OCI-LY7 (cell line): ENCODE data around the gene C3orf18. TPM values are rescaled to one million over a fixed set of nuclear protein-coding genes. Genes with fewer than 3 reads are reported as not detected.

ENCODE experiments used
- BruUV-seq: library from RNA; stranded (reverse); fragments of 400-500 nt; replicated peaks from 2 replicates; lab custom pipeline; 2021; lab: Mats Ljungman, UMichigan
- CTCF ChIA-PET: fragments of 300-600 bp; sonication (Branson Sonifier 250); formaldehyde crosslinking; loops from one replicate; lab custom pipeline; 2022; ENCODE audit warnings: antibody characterized with exemption; ENCODE audit not compliant: unreplicated experiment; lab: Charles Lee
- POLR2A ChIA-PET: fragments of 300-600 bp; sonication (Branson Sonifier 250); formaldehyde crosslinking; loops from one replicate; lab custom pipeline; 2022; ENCODE audit warnings: antibody characterized with exemption; lab: Charles Lee
- DNase-seq: peaks from one replicate; pipeline ENCODE4 v3.0.0-alpha.2; 2015; ENCODE audit warnings: low spot score
- H2AFZ ChIP-seq: fragments of 200-600 bp; sonication (generic), shearing (Covaris generic); 2 replicates; pipeline ENCODE4 v1.6.1; 2014; ENCODE audit warnings: mild to moderate bottlenecking, antibody characterized with exemption, low read length, moderate library complexity
- H3K27ac ChIP-seq: fragments of 200-600 bp; sonication (generic); 2 replicates; pipeline ENCODE4 v1.5.1; 2014; ENCODE audit warnings: mixed run types, low read depth, mild to moderate bottlenecking, moderate library complexity, low read length, inconsistent platforms; ENCODE audit not compliant: poor library complexity, severe bottlenecking
- H3K36me3 ChIP-seq: fragments of 200-600 bp; sonication (generic); 2 replicates; pipeline ENCODE4 v1.6.1; 2014; ENCODE audit warnings: mild to moderate bottlenecking, antibody characterized with exemption, low read length, moderate library complexity, mixed read lengths; ENCODE audit not compliant: insufficient read depth
- H3K4me1 ChIP-seq: fragments of 200-600 bp; sonication (generic); 2 replicates; pipeline ENCODE4 v1.5.1; 2014; ENCODE audit warnings: mild to moderate bottlenecking, low read length; ENCODE audit not compliant: insufficient read depth, poor library complexity, severe bottlenecking
- H3K4me2 ChIP-seq: fragments of 200-600 bp; sonication (generic); 2 replicates; pipeline ENCODE4 v1.6.1; 2014; ENCODE audit warnings: mild to moderate bottlenecking, low read length
- H3K4me3 ChIP-seq: fragments of 200-600 bp; sonication (generic); 2 replicates; pipeline ENCODE4 v1.5.1; 2014; ENCODE audit warnings: mild to moderate bottlenecking, low read depth, low read length; ENCODE audit not compliant: poor library complexity, severe bottlenecking
- H3K79me2 ChIP-seq: fragments of 200-600 bp; sonication (generic); 2 replicates; pipeline ENCODE4 v1.6.1; 2016; ENCODE audit warnings: low read depth, mild to moderate bottlenecking, low read length, moderate library complexity, mixed read lengths; ENCODE audit not compliant: insufficient read depth
- H3K9me2 ChIP-seq: fragments of 200-600 bp; sonication (generic); 2 replicates; pipeline ENCODE4 v1.6.1; 2016; ENCODE audit warnings: mild to moderate bottlenecking, low read length, mixed read lengths; ENCODE audit not compliant: insufficient read depth
- H3K9me3 ChIP-seq: fragments of 200-600 bp; sonication (generic); 2 replicates; pipeline ENCODE4 v1.6.1; 2014; ENCODE audit warnings: mild to moderate bottlenecking, mixed run types, low read length, mixed read lengths
- H4K20me1 ChIP-seq: fragments of 200-600 bp; sonication (generic); 2 replicates; pipeline ENCODE4 v1.6.1; 2014; ENCODE audit warnings: mild to moderate bottlenecking, antibody characterized with exemption, low read length, moderate library complexity, mixed read lengths; ENCODE audit not compliant: insufficient read depth
- EZH2phosphoT487 ChIP-seq: fragments of 200-600 bp; sonication (generic); IDR thresholded peaks from 2 replicates; pipeline ENCODE4 v1.6.1; 2018; ENCODE audit warnings: low read depth, borderline replicate concordance, mild to moderate bottlenecking, mixed run types, antibody characterized with exemption, low read length, moderate library complexity, mixed read lengths
- intact Hi-C: fragments of 100-400 bp; cut with micrococcal nuclease; formaldehyde crosslinking; loops from one replicate; pipeline ENCODE4 v1.10.0; 2022; ENCODE audit not compliant: unreplicated experiment
- total RNA-seq, 2 experiments: library from RNA; depleted of rRNA in 1 of 2; stranded (reverse); fragments of >200 nt in 1 of 2; shearing (Covaris generic) in 1 of 2; gene quantifications; 2 replicates each; pipeline ENCODE4 v1.2.3, GENCODE V29; 2014 to 2022
- TF ChIP-seq, protein P1 (sequence below): fragments of 200-600 bp; sonication (generic); conservative IDR thresholded peaks from 2 replicates; pipeline ENCODE4 v1.5.1; 2014; ENCODE audit warnings: mild to moderate bottlenecking, antibody characterized with exemption, low read length, moderate library complexity, mixed read lengths

The C3orf18 gene
- total RNA-seq, 2 experiments from 2014 or later: 8.0 to 9.5 TPM

DNA sequence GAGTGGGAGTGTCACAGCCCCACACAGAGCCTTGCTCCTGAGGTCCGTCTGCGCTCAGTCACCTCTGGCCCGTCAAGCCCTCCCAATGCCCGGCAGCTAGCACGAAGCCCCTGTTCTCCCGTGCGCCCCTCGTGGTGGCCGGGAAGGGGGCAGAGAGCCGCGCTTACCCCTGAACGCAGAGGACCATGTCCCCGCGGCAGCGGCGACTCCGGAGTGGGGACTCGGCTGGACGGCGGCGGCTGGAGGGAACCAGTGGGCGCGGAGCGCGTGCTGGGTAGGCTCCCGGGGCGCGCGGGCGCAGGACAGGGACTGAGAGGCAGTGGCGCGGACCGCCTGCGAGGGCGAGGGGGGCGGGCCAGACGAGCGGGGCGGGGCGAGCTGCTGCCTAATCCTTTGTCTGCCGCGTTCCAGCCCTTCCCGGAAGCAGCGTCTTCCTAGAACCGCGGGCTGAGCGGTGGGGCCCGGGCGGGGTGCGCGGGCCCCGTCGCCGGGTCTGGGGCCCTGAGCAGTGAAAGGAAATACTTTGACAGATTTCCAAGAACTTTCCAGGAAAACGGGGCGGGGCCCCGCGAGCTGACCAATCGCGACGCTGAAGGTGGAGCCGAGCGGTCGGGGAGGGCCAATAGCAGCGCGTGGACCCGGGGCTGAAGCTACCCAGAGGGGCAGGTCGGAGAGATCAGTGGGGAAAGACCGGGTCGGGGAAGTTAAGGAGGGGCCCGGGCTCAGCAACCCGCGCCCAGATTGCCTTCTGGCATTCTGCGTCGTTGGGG lies 44.1 kb upstream of the C3orf18 start, which contains the start of gene CISH:
TSS of gene CISH (minus strand) at position 311 of the 770 bp plus-strand sequence. CDS start at position 187, 124 bp downstream.
- H3K36me3 ChIP-seq: no peaks in the 10 kb centered on the region
- no peak within 1 kb of the TSS for H3K27ac ChIP-seq
- no TSS peak for BruUV-seq
- H3K79me2 ChIP-seq: no peaks in the 10 kb centered on the region
- H3K9me2 ChIP-seq: no peaks in the 10 kb centered on the region
- no peaks in the 10 kb centered on the region for H3K9me3 ChIP-seq
- H3K4me1 ChIP-seq: peaks cover 7% of the 10 kb centered on the region
- peak within 1 kb of the TSS; percentile 68 for H3K4me3 ChIP-seq
- intact Hi-C loops: loop anchor here (5.0 to 10.0 kb wide), 2 partner anchors 59 to 363 kb away; no protein-coding TSS in a partner anchor
- H3K4me2 ChIP-seq: peak within 1 kb of the TSS; percentile 90
- POLR2A ChIA-PET: interaction anchor here (0.7 to 1.0 kb wide), 3 partner anchors 9 to 43 kb away, joined by 3 read pairs; no protein-coding TSS in a partner anchor
- CTCF ChIA-PET: interaction anchor here (0.6 to 1.7 kb wide), 2 partner anchors 41 to 52 kb away, joined by 3 read pairs; no protein-coding TSS in a partner anchor
- no peaks in the 10 kb centered on the region for H4K20me1 ChIP-seq
- H2AFZ ChIP-seq: peak within 1 kb of the TSS; percentile 66
- TF ChIP-seq EZH2phosphoT487: no peak
- TF ChIP-seq, protein P1, sequence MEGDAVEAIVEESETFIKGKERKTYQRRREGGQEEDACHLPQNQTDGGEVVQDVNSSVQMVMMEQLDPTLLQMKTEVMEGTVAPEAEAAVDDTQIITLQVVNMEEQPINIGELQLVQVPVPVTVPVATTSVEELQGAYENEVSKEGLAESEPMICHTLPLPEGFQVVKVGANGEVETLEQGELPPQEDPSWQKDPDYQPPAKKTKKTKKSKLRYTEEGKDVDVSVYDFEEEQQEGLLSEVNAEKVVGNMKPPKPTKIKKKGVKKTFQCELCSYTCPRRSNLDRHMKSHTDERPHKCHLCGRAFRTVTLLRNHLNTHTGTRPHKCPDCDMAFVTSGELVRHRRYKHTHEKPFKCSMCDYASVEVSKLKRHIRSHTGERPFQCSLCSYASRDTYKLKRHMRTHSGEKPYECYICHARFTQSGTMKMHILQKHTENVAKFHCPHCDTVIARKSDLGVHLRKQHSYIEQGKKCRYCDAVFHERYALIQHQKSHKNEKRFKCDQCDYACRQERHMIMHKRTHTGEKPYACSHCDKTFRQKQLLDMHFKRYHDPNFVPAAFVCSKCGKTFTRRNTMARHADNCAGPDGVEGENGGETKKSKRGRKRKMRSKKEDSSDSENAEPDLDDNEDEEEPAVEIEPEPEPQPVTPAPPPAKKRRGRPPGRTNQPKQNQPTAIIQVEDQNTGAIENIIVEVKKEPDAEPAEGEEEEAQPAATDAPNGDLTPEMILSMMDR: peak; percentile 72
- DNase-seq: peak; percentile 78

DNA sequence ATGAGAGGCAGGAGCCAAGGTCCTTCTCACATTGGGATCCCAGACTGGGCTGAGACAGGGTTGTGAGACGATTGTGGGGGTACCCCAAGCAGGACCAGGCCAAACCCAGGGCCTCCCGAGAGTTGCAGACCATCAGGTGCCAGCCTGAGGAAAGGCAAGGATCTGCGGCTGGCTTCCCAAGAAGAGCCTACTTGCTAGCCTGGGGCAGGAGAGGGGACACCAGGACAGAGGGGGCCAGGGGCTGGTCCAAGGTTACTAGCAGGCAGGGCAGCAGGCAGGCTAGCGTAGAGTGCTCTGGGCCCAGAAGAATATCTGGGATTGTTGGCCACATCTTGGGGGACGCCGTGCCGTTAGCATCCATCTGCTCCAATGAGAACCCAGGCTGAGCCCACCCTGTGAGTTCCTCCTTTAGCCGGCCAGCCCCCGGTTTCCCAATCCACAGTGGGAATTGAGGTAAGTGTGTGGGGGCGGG lies 43.5 kb upstream of the C3orf18 start:
- ChIA-PET CTCF (interaction anchor here (1.7 kb wide), 1 partner anchor 40 kb away, joined by 3 read pairs; no protein-coding TSS in a partner anchor), POLR2A (no interaction called here)
- BruUV-seq: no TSS peak
- Histone ChIP-seq H3K4me1 (peaks cover 1% of the 10 kb centered on the region), H3K4me3 (peak overlapping the region; percentile 68), H3K36me3 (no peaks in the 10 kb centered on the region), H3K4me2 (peak overlapping the region; percentile 90), H3K9me2 (no peaks in the 10 kb centered on the region), H3K27ac (no peak overlapping the region), H3K9me3 (no peaks in the 10 kb centered on the region), H4K20me1 (no peaks in the 10 kb centered on the region), H3K79me2 (no peaks in the 10 kb centered on the region), H2AFZ (peak overlapping the region; percentile 66; the same call in 1 of the 2 replicates)
- TF ChIP-seq, protein P1: no peak
- no peak for TF ChIP-seq EZH2phosphoT487
- intact Hi-C loops: loop anchor here (5.0 to 10.0 kb wide), 2 partner anchors 59 to 364 kb away; no protein-coding TSS in a partner anchor
- DNase-seq: no peak
